ENCODE measurements around the gene THOC2.
"Not testable (repeated sequence)": the region's sequence is repeated elsewhere in the genome, so short reads cannot be mapped to it uniquely, and the experiment has no call there.

Gene THOC2

GRCh38 chrX:123742440-123742839 lies 9.6 kb upstream of the THOC2 start:
- POLR2A ChIA-PET: no interaction called here

GRCh38 chrX:123740536-123740935 lies 7.7 kb upstream of the THOC2 start:
- ChIA-PET CTCF (no interaction called here), POLR2A (no interaction called here)
- no peak for DNase-seq (ENCODE audit: extremely low spot score)
- no peak for TF ChIP-seq CTCF (IDR thresholded peaks at IDR 0.05; ENCODE audit: control extremely low read depth, extremely low read depth, low read depth, missing control alignments)

More at GRCh38 chrX:123742440-123742839, 9.6 kb upstream of the THOC2 start:
- CTCF ChIA-PET: no interaction called here
- TF ChIP-seq CTCF (IDR thresholded peaks at IDR 0.05; ENCODE audit: control extremely low read depth, extremely low read depth, low read depth, missing control alignments): no peak
- DNase-seq (ENCODE audit: extremely low spot score): no peak

- DNase-seq (ENCODE audit: extremely low spot score): no peak
- TF ChIP-seq CTCF (IDR thresholded peaks at IDR 0.05; ENCODE audit: control extremely low read depth, extremely low read depth, low read depth, missing control alignments): no peak
- ChIA-PET POLR2A (no interaction called here), CTCF (interaction anchor here (1.5 kb wide), 1 partner anchor 28 kb away, joined by 3 read pairs; no protein-coding TSS in a partner anchor)
Measured at GRCh38 chrX:123740006-123740405, 7.2 kb upstream of the THOC2 start.

- ChIA-PET CTCF (interaction anchor here (1.5 kb wide), 1 partner anchor 28 kb away, joined by 3 read pairs; no protein-coding TSS in a partner anchor), POLR2A (no interaction called here)
- DNase-seq (ENCODE audit: extremely low spot score): no peak
- TF ChIP-seq CTCF (IDR thresholded peaks at IDR 0.05; ENCODE audit: control extremely low read depth, extremely low read depth, low read depth, missing control alignments): no peak
Measured at GRCh38 chrX:123739474-123739873, 6.6 kb upstream of the THOC2 start.

GRCh38 chrX:123738378-123738940 lies 5.6 kb upstream of the THOC2 start:
- DNase-seq (ENCODE audit: extremely low spot score): no peak
- no peak for TF ChIP-seq CTCF (IDR thresholded peaks at IDR 0.05; ENCODE audit: control extremely low read depth, extremely low read depth, low read depth, missing control alignments)
- CTCF ChIA-PET: interaction anchor here (1.5 kb wide), 1 partner anchor 27 kb away, joined by 3 read pairs; no protein-coding TSS in a partner anchor
- POLR2A ChIA-PET: no interaction called here

- POLR2A ChIA-PET: no interaction called here
- DNase-seq (ENCODE audit: extremely low spot score): no peak
- TF ChIP-seq CTCF (IDR thresholded peaks at IDR 0.05; ENCODE audit: control extremely low read depth, extremely low read depth, low read depth, missing control alignments): no peak
- CTCF ChIA-PET: interaction anchor here (1.3 kb wide), 1 partner anchor 97 kb away, joined by 3 read pairs; no protein-coding TSS in a partner anchor
Measured at GRCh38 chrX:123736333-123736921, 3.6 kb upstream of the THOC2 start.

GRCh38 chrX:123735137-123735536 lies 2.3 kb upstream of the THOC2 start:
- CTCF ChIA-PET; DNase-seq (ENCODE audit: extremely low spot score); POLR2A ChIA-PET: not testable (repeated sequence)

- DNase-seq (ENCODE audit: extremely low spot score); CTCF ChIA-PET; POLR2A ChIA-PET: not testable (repeated sequence)
Measured at GRCh38 chrX:123734079-123734478, 1.2 kb upstream of the THOC2 start.
